ENCODE data around the gene PDE10A. TPM values are rescaled to one million over a fixed set of nuclear protein-coding genes. Genes with fewer than 3 reads are reported as not detected.

PDE10A gene
- total RNA-seq, 1 experiment from 2014 or later, result 3.1 TPM

DNA sequence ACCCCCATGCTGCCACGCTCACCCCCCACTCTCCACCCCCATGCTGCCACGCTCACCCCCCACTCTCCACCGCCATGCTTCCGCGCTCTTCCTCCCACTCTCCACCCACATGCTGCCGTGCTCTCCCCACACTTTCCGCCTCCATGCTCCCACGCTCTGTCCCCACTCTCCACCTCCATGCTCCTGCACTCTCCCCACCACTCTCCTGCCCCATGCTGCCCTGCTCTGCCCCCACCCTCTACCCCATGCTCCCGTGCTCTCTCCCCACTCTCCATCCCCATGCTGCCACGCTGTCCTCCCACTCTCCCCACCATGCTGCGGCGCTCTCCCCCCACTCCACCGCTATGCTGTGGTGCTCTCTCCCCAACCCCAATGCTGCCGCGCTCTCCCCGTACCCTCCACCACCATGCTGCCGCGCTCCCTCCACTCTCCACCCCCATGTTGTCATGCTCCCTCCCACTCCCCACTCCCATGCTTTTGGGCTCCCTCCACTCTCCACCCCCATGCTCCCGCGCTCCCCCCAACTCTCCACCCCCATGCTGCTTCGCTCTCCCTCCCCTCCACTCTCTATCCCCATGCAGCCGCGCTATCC, 46.0 kb upstream of the PDE10A start (continued):
- TF ChIP-seq, protein P1, sequence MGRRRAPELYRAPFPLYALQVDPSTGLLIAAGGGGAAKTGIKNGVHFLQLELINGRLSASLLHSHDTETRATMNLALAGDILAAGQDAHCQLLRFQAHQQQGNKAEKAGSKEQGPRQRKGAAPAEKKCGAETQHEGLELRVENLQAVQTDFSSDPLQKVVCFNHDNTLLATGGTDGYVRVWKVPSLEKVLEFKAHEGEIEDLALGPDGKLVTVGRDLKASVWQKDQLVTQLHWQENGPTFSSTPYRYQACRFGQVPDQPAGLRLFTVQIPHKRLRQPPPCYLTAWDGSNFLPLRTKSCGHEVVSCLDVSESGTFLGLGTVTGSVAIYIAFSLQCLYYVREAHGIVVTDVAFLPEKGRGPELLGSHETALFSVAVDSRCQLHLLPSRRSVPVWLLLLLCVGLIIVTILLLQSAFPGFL (CRISPR knock-in tag; IDR thresholded peaks at IDR 0.05; ENCODE audit: borderline replicate concordance), result no peak
- no peak for TF ChIP-seq TCF7 (CRISPR knock-in tag; IDR thresholded peaks at IDR 0.05; ENCODE audit: low read depth)
- TF ChIP-seq ZNF423 (CRISPR knock-in tag; IDR thresholded peaks at IDR 0.05), result no peak
- TF ChIP-seq FOXK1 (CRISPR knock-in tag; IDR thresholded peaks at IDR 0.05), result no peak

DNA sequence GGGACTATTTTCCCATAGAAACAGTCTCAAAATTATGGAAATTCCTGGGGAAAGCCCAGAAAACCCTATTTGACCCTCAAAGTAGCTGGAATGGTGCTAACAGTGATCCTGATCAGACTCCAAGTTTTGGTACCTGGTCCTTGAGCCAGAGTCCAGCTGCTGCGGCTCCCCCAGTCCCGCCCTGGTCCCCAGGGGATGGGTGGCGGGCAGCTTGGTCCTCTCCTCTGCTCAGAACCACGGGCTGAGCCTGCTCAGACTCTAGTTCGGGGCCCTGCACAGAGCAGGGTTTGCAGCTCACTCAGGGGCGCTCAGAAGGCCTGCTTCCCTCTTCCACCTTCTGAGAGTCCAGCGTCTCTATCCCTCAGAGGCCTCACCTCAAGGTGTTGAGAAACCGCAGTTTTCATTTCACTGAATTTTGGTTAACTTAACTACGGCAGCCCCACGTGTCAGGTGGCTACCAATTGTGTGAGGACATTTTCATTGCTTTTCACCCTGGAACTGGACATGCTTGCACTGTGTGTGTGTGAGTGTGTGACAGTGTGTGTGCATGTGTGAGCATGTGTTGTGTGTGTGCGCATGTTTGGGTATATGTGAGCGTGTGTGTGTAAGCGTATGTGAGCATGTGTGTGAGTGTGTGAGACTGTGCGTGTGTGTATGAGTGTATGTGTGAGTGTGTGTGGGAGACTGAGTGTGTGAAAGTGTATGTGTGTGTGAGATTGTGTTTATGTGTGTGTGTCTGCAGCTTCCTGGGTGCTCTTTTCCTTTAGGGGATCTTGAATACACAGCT, 44.2 kb upstream of the PDE10A start:
- ChIA-PET CTCF (interaction anchor here (1.1 kb wide), 1 partner anchor 267 kb away, joined by 4 read pairs; no protein-coding TSS in a partner anchor), POLR2A (interaction anchor here (0.7 kb wide), 1 partner anchor 117 kb away, joined by 3 read pairs; no protein-coding TSS in a partner anchor)
- no peak for DNase-seq (ENCODE audit: low spot score)
- Mint-ChIP-seq H3K4me3 (no peak overlapping the region), H3K27ac (no peak overlapping the region), H3K4me1 (peaks cover 7% of the 10 kb centered on the region), H3K36me3 (no peaks in the 10 kb centered on the region), H3K27me3 (ENCODE audit: low read depth) (peaks cover 4% of the 10 kb centered on the region), H3K9me3 (peaks cover 6% of the 10 kb centered on the region; the same call in 1 of the 2 replicates)
- ATAC-seq, result no peak
- TF ChIP-seq ATF1 (CRISPR knock-in tag; IDR thresholded peaks at IDR 0.05) (no peak), TEAD1 (CRISPR knock-in tag; IDR thresholded peaks at IDR 0.05) (no peak), ZNF423 (CRISPR knock-in tag; IDR thresholded peaks at IDR 0.05) (no peak), RELA (CRISPR knock-in tag; IDR thresholded peaks at IDR 0.05; ENCODE audit: borderline replicate concordance) (no peak), FOXP1 (CRISPR knock-in tag; IDR thresholded peaks at IDR 0.05; ENCODE audit: borderline replicate concordance) (no peak), GTF2I (CRISPR knock-in tag; conservative IDR thresholded peaks at IDR 0.05) (no peak), ETV6 (CRISPR knock-in tag; IDR thresholded peaks at IDR 0.05) (no peak), TP53 (CRISPR knock-in tag; IDR thresholded peaks at IDR 0.05) (no peak), TCF7 (CRISPR knock-in tag; IDR thresholded peaks at IDR 0.05; ENCODE audit: low read depth) (no peak), ZNF396 (CRISPR knock-in tag; IDR thresholded peaks at IDR 0.05; ENCODE audit: borderline replicate concordance) (no peak)
- TF ChIP-seq, protein P2, sequence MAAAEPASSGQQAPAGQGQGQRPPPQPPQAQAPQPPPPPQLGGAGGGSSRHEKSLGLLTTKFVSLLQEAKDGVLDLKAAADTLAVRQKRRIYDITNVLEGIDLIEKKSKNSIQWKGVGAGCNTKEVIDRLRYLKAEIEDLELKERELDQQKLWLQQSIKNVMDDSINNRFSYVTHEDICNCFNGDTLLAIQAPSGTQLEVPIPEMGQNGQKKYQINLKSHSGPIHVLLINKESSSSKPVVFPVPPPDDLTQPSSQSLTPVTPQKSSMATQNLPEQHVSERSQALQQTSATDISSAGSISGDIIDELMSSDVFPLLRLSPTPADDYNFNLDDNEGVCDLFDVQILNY (CRISPR knock-in tag; IDR thresholded peaks at IDR 0.05), result no peak
- TF ChIP-seq, protein P3, sequence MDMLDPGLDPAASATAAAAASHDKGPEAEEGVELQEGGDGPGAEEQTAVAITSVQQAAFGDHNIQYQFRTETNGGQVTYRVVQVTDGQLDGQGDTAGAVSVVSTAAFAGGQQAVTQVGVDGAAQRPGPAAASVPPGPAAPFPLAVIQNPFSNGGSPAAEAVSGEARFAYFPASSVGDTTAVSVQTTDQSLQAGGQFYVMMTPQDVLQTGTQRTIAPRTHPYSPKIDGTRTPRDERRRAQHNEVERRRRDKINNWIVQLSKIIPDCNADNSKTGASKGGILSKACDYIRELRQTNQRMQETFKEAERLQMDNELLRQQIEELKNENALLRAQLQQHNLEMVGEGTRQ (CRISPR knock-in tag; IDR thresholded peaks at IDR 0.05), result no peak
- TF ChIP-seq, protein P4, sequence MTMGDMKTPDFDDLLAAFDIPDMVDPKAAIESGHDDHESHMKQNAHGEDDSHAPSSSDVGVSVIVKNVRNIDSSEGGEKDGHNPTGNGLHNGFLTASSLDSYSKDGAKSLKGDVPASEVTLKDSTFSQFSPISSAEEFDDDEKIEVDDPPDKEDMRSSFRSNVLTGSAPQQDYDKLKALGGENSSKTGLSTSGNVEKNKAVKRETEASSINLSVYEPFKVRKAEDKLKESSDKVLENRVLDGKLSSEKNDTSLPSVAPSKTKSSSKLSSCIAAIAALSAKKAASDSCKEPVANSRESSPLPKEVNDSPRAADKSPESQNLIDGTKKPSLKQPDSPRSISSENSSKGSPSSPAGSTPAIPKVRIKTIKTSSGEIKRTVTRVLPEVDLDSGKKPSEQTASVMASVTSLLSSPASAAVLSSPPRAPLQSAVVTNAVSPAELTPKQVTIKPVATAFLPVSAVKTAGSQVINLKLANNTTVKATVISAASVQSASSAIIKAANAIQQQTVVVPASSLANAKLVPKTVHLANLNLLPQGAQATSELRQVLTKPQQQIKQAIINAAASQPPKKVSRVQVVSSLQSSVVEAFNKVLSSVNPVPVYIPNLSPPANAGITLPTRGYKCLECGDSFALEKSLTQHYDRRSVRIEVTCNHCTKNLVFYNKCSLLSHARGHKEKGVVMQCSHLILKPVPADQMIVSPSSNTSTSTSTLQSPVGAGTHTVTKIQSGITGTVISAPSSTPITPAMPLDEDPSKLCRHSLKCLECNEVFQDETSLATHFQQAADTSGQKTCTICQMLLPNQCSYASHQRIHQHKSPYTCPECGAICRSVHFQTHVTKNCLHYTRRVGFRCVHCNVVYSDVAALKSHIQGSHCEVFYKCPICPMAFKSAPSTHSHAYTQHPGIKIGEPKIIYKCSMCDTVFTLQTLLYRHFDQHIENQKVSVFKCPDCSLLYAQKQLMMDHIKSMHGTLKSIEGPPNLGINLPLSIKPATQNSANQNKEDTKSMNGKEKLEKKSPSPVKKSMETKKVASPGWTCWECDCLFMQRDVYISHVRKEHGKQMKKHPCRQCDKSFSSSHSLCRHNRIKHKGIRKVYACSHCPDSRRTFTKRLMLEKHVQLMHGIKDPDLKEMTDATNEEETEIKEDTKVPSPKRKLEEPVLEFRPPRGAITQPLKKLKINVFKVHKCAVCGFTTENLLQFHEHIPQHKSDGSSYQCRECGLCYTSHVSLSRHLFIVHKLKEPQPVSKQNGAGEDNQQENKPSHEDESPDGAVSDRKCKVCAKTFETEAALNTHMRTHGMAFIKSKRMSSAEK (CRISPR knock-in tag; IDR thresholded peaks at IDR 0.05; ENCODE audit: borderline replicate concordance), result no peak
- TF ChIP-seq, protein P5, sequence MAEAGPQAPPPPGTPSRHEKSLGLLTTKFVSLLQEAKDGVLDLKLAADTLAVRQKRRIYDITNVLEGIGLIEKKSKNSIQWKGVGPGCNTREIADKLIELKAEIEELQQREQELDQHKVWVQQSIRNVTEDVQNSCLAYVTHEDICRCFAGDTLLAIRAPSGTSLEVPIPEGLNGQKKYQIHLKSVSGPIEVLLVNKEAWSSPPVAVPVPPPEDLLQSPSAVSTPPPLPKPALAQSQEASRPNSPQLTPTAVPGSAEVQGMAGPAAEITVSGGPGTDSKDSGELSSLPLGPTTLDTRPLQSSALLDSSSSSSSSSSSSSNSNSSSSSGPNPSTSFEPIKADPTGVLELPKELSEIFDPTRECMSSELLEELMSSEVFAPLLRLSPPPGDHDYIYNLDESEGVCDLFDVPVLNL (CRISPR knock-in tag; IDR thresholded peaks at IDR 0.05; ENCODE audit: borderline replicate concordance, low read depth), result no peak
- TF ChIP-seq, protein P6, sequence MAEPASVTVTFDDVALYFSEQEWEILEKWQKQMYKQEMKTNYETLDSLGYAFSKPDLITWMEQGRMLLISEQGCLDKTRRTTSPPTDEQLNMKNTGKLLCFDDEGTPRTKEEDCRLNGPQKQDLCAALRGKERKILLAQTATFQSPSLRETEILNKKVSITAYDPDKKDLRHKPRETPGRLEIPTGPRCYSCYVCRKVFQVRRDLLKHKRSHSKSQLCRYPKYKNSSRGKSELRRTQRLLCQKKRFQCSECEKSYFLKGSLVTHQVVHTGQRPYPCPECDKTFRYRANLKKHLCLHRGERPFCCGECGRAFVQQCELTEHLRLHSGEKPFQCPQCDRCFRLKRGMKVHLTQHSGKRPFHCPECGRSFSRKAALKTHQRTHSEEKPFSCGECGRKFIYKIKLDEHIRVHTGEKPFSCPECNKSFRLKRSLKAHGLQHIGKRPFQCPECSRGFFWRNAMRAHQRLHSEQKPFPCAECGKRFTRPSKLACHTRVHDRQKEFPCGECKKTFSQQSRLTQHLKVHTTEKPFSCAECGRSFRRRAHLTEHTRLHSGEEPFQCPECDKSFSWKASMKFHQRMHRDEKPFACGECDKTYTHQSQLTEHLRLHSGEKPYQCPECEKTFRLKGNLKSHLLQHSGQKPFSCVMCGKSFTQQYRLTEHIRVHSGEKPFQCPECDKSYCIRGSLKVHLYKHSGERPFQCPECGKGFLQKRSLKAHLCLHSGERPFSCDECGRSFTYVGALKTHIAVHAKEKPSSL (CRISPR knock-in tag; conservative IDR thresholded peaks at IDR 0.05), result no peak
- TF ChIP-seq, protein P7, sequence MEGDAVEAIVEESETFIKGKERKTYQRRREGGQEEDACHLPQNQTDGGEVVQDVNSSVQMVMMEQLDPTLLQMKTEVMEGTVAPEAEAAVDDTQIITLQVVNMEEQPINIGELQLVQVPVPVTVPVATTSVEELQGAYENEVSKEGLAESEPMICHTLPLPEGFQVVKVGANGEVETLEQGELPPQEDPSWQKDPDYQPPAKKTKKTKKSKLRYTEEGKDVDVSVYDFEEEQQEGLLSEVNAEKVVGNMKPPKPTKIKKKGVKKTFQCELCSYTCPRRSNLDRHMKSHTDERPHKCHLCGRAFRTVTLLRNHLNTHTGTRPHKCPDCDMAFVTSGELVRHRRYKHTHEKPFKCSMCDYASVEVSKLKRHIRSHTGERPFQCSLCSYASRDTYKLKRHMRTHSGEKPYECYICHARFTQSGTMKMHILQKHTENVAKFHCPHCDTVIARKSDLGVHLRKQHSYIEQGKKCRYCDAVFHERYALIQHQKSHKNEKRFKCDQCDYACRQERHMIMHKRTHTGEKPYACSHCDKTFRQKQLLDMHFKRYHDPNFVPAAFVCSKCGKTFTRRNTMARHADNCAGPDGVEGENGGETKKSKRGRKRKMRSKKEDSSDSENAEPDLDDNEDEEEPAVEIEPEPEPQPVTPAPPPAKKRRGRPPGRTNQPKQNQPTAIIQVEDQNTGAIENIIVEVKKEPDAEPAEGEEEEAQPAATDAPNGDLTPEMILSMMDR (IDR thresholded peaks at IDR 0.05), result no peak
- TF ChIP-seq, protein P8, sequence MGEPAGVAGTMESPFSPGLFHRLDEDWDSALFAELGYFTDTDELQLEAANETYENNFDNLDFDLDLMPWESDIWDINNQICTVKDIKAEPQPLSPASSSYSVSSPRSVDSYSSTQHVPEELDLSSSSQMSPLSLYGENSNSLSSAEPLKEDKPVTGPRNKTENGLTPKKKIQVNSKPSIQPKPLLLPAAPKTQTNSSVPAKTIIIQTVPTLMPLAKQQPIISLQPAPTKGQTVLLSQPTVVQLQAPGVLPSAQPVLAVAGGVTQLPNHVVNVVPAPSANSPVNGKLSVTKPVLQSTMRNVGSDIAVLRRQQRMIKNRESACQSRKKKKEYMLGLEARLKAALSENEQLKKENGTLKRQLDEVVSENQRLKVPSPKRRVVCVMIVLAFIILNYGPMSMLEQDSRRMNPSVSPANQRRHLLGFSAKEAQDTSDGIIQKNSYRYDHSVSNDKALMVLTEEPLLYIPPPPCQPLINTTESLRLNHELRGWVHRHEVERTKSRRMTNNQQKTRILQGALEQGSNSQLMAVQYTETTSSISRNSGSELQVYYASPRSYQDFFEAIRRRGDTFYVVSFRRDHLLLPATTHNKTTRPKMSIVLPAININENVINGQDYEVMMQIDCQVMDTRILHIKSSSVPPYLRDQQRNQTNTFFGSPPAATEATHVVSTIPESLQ (CRISPR knock-in tag; IDR thresholded peaks at IDR 0.05), result no peak

Measured in WTC11 (cell line).